ENCODE results near the gene YIPF4.

DNA sequence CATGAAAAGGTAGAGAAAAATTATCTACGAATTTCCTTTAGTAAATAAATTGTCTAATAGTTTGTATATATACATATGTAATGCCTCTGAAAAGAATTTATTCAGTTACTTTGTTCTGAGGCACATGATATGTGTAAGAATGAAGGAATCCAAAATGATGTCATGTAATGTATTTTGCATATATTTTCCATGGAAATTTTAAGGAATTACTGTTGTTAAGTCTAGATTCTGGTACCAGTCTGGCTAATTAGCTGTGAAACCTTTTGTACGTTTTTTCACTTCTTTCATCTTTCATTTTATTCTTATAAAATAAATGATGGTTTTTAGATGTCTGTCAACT is 12.3 kb downstream of the YIPF4 start:
- TF ChIP-seq POLR2A (IDR thresholded peaks at IDR 0.05) (no peak), CTCF (IDR thresholded peaks at IDR 0.05) (no peak), POLR2AphosphoS5 (IDR thresholded peaks at IDR 0.05; ENCODE audit: insufficient read depth in 1 of 2, low read depth in 1 of 2) (no peak)

All from vagina (tissue), 2 donors.